ENCODE results near the gene PPP4C.
"Not testable (repeated sequence)": the region's sequence is repeated elsewhere in the genome, so short reads cannot be mapped to it uniquely, and the experiment has no call there.

Gene PPP4C

DNA sequence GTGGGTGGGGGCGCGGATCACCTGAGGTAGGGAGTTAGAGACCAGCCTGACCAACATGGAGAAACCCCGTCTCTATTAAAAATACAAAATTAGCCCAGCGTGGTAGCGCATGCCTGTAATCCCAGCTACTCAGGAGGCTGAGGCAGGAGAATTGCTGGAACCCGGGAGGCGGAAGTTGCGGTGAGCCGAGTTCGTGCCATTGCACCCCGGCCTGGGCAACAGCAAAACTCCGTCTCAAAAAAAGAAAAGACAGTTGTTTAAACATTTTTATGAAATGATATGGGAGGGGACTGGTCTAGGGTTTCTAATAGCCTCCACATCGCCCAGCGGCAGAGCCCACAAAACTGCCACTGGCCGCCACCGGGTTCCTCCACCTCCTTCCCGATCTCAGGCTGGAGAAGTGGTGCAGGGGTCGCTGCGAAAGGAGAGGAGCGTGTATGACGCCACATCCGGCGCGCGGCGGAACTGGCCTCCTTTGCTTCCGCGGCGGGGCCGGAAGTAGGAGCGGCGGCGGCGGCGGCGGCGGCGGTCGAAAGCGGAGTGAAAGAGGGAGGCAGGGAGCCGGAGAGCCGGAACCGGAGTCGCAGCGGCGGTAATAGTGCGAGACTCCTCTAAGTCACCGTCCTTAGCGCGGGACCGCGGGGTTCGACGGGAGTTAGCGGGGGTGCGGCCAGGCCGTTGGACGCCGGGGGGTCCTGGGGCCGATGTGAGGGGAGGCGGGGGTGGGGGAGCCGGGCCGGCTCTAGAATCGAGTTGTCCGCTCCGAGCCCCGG, at the start of gene PPP4C:
Gene PPP4C (plus strand): TSS at position 492 of the 773 bp plus-strand sequence. CDS start 384 bp downstream, outside the sequence.
- DNase-seq: peak; percentile 76

DNA sequence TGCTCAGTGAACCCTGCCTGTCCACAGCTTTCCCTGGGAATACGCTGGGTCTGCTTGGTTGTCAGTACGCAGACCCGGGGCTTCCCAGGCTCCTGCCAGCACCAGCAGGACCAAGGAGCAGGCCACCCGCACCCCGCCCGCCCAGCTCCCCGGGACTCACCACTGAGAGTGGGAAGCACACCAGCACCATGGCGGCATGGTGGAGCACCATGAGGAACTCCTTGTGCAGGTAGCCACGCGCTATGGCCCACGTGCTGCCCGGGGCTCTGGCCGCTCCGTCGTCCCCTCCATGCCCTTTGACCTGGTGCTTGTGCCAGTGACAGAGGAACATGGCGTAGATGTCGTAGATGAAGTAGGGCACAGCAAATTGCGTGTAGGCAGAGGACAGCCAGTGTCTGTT, 49.3 kb upstream of the PPP4C start:
- DNase-seq: no peak

DNA sequence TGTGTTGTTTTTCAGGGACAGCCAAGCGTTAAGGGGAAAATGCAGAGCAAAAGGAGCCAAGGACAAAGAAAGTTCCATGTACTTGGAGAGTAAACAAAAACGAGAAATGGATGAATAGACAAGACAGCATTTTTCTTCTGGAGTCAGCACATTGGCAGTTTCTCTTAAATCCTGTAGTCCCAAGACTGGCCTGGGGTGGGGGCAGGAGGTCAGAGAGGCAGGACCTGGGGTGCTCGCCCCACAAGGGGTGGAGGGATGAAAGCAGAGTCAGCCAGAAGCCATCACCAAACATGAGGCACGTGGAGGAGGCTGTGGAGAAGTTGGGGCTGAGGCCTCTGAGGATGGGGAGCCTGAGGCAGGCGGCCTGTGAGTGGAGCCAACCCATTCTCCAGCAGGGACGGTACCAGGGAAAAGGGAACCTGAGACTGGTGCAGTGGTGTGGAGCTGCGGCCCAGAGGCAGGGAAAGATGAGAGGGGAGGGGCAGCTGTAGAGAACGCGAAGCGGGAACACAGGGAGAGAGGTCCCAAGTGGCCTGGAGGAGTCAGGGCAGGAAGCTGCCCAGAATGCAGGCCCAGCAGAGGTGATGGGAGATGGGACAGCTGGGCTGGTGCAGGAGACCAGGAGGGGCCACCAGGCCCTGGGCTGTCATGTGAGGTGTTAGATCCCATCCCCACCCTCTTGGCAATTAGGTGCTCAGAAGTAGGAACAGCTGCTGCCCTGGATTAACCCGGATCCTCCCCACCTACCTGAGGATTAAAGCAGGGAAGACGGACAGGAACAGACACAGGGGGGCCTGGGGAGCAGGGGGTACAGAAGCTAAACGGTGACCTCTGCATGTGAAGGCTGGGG, 48.0 kb upstream of the PPP4C start:
- DNase-seq: no peak

DNA sequence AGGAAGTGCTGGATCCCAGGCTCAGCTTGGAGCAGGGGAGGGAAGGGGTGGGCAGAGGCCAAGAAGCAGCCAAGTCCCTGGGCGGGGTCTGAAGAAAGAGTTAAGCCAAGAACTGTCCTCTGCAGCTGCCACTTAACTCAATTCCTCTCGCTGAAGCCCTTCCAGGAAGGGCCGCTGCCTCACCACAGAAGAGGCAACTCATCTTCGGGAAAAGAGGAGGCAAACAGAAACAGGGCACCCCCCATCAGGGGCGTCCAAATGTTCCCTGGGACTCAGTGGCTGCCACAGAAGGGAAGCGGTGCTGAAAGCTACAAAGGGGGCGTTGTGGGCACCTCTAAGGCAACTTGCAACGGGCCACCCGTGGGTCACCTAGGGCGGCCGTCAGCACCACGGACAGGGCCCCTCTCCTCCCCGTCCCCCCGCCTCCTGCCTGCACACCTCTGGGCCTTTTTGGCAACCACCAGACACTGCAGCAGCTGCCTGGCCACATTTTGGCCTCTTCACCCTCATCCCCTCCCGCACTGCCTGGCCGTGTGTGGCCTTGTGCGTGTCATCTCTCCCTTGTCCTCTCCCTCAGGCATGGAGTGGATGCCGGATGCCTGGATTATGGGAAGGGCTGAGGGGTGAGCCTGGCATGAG, 47.2 kb upstream of the PPP4C start:
- no peak for DNase-seq

DNA sequence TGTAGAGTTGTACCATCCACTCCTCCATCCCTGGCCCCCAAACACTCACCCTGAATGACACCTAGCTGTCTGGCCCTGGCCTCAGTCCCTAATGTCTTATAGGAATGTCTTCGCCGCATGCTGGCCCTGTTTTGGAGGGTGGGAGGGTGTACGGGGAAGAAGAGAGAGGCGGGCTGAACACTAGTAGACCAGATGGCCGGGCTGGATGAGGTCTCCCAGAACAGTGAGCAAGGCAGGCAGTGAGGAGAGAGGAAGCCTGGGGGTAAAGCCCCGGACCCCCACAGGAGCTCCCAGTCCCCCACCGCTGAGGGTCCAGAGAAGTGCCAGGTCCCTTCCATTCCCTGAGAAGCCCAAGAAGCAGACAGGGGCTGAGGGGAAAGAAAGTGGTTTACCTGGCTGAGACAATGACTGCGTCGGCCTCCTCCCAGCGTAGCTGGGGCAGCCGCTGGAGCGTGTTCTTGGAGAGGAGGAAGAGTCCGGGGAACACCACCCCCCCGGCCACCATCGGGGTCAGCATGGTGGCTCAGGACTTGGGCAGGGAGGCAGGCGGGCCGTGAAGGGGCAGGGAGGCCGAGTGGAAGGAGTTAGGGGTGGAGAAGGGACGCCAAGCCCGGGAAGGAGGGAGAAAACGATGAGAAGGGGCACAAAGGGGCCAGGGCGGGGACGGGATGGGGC, 45.6 kb upstream of the PPP4C start:
- DNase-seq: no peak

DNA sequence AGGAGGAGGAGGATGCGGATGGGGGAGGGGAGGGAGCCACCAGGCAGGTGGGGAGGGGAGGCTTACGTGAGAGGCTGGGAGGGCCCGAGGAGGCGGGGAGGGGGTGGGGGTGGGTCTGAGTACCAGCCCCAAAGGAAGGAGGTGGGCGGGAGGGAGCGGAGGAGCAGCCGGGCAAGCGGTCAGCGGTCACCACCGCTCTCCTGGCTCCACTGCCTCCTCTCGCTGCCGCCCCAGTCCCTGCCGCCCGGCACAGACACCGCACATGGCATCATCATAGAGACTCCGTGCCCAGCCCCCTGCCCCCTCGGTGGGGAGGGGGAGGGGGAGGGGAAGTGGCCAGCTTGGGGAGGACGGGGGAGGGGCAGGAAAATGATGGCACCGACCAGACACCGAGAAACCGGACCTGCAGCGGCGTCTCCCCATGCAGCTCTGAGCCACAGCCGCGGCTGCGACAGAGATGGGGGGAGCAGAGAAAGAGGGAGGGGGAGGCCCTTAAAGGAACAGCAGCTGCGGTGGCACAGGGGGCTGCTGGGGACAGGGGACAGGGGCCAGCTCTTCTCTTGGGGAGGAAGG, 44.9 kb upstream of the PPP4C start, which contains the start of gene TLCD3B:
Gene TLCD3B (minus strand): TSS at position 431 of the 573 bp plus-strand sequence. CDS start 744 bp downstream, outside the sequence.
- no peak for DNase-seq

DNA sequence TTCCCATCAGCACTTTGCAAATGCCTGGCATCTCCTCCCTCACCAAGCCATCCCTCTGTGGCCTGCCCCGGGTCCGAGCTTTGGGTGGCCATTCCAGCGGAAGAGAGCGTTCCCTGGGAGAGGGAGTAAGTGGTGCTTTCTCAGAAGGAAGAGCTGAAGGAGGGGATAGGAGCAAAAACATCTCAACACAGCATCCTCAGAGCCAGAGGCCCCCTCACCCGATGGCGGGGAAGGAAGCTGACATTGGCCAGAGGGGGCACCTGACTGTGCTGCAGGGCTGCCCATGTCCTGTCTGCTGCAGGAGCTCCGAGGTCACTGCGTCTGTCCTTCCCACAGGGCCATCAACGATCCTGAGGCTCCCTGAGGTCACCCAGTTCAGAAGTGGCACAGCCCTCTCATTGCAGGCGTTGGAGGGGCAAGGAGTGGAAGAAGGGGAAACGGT, 44.3 kb upstream of the PPP4C start:
- DNase-seq: no peak

DNA sequence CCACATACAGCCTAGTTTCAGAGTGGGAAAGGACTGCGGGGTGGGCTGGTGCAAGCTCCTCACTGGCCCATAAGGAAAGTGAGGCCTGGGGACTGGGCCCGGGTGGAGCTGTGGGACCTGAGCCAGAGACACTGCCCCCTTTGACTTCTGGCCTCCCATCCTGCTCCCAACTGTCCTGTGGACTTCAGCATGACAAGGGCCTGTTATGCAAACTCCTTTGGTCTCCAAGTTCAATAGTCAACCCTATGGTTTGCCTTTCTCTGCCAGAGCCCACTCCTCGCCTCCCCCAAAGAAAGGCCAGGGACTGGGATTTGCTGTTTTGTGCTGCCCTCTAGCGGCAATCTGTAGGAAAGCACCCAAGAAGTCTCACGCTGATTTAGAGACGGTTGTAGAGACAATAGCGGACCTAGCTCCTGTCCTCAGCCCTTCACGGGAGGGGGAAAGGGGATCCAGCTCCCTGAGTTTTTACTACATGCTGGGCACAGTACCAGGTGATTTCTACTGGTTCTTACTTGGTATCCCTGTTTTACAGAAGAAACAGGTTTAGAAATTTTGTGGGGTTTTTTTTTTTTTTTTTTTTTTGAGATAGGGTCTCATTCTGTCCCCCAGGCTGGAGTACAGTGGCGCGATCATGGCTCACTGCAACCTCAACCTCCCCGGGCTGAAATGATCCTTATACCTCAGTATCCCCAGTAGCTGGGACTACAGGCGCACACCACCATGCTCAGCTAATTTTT, 43.5 kb upstream of the PPP4C start:
- DNase-seq: peak; percentile 40

DNA sequence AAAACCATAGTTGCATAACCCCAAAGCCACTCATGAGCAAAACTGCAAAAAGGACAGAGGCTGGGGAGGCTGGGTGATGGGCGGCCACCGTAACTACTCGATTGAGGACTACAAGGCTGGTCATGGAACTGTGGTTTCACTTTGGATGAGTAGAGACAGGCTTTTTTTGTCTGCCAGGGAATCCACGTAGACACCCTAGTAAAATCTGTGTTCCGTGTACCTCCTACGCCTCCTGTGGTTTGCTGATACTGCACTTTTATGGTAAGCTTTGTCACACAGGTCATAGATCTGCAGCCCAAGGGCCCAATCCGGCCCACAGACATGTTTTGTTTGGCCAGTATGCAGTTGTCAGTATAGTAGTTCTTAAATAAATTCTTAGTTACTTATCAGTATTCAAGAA, 42.5 kb upstream of the PPP4C start:
- no peak for DNase-seq

DNA sequence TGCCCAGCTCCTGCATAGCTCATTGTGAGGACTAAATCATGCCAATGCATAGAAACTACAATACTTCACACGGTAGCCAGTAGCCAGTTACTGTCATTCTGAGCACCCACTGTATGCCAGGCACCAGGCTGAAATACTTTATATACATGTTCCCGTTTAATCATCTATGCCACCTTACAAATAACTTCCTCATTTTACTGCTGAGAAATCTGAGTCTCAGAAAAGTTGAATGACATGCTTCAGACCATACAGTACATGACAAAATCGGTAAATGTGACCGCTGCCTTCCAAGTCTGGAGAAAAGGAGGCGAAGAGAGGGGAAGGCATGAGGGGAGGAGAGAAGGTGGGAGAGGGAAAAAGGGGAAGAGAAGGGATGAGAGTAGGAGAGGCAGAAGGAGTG, 35.6 kb upstream of the PPP4C start:
- no peak for DNase-seq

DNA sequence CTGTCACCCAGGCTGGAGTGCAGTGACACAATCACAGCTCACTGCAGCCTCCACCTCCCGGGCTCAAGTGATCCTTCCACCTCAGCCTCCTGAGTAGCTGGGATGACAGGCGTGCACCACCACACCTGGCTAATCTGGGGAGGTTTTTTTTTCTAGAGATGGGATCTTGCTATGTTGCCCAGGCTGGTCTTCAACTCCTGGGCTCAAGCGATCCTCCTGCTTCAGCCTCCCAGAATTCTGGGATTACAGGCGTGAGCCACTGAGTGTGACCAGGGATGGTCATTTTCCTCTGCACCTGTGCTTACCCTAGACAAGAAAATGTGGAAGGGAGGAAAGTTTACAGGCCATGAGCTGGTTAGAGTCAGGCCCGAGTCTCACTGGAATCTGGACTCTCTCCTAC, 35.1 kb upstream of the PPP4C start:
- DNase-seq: not testable (repeated sequence)

DNA sequence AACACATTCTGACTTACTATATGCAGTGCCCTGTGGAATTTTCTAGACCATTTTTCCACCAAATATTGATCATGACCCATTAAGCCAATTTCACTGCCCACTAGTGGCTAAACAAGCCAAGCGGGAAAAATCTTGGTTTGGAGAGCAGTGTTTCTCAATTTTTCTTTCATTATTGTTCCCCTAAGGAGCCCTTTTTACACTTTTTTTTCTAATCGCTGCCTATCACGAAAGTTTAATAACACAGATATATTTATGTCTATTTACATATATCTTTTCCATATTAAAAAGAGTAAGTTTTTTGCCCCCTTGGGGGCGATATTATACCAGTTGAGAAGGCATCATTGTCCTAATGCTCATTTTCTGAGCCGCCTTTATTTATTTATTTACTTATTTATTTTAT, 34.0 kb upstream of the PPP4C start:
- DNase-seq: no peak

DNA sequence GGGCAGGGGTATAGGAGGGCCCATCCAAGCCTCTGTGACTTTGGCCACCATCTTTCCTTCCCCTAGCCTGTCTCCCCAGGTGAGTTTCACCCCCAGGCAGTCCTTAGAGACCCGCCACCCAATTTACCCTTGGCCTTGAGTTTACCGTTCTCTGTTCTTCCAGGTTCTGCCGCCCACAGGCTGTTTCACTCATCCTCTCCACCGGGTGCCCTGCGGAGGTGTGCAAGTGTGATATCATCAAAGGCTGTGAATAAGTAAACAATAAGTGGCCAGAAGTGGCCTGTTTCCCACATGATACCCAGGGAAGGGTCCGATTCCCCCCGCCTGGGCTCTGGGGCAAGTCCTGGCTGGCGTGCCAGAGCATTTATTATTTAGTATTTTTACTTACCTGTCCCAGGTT, 29.6 kb upstream of the PPP4C start:
- no peak for DNase-seq

DNA sequence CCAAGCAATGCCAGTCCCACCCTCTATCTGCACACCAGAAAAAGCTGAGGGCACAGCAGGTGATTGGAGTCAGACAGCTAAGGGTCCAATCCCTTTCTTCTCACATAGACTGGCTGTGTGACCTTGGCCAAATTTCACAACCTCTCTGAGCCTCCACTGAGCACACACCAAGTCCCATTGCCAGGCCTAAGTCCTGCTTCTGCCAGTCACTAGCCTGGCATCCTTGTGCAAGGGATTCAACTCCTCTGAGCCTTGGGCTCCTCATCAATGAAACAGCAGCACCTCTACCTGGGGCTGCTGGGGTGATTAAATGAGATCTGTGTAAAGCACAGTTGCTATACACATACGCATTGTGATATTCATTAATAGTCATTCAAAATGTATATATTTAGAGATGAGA, 29.2 kb upstream of the PPP4C start:
- no peak for DNase-seq

DNA sequence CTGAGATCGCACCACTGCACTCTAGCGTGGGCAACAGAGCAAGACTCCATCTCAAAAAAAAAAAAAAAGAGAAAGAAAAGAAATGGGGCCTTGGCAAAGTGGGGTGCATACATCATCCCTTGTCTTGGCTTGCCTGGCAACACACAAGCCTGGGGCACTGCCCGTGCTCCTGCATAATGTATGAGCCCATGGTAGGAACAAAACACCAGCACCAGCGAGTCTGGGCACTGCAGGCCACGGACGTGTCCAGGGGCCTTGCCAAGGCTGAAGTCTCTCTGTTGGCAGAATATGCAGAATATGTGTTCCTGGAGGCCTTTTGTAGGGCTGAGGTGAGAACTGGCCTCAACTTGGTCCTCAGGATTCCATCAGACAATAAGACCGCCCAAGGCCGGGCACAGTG, 25.9 kb upstream of the PPP4C start:
- no peak for DNase-seq

DNA sequence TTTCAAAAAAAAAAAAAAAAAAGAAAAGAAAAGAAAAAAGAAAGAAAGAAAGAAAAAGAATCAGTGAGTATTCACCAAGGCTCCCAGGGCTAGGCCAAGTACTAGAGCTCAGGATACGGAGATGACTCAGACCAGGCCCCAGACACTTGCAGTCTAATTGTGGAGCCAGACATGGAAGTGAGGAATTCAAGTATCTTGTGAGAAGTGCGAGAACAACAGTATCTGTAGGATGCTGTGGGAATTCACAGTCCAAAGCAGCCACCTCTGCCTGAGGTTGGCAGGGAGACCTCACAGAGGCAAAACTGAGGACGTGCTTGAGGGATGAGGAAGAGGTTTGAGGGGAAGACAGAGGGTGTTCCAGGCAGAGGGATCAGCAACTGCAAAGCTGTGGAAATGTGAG, 24.3 kb upstream of the PPP4C start:
- DNase-seq: no peak

DNA sequence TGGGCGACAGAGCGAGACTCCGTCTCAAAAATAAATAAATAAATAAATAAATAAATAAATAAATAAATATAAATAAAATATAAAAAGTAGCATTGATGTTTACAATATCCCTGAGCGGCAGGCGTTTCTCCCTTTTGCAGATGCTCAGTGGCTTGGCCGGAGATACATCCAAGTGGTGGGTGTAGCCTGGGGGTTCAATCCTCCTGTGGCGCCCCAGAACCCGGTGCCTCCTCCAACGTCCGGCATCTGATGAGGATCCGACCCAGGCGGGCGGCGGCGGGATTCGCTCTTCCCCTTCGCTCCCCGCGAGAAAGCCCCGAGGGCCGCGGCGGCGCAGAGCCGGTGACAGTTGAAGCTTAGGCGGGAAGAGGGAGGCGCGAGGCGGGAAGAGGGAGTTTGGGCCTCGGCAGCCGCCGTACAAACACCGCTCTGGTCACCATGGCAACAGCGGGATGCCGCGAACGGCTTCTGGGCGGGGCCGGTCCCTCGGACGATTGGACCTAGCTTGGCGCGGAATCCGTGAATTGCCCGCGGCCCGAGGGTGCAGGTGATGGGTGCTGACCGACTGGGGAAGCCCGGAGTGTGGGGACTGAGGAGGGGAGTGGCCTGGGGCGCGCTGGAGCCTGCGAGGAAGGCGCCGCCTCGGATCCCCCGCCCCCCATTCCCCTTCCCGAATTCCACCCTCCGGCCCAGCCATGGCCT, 23.0 kb upstream of the PPP4C start:
- DNase-seq: peak; percentile 73

DNA sequence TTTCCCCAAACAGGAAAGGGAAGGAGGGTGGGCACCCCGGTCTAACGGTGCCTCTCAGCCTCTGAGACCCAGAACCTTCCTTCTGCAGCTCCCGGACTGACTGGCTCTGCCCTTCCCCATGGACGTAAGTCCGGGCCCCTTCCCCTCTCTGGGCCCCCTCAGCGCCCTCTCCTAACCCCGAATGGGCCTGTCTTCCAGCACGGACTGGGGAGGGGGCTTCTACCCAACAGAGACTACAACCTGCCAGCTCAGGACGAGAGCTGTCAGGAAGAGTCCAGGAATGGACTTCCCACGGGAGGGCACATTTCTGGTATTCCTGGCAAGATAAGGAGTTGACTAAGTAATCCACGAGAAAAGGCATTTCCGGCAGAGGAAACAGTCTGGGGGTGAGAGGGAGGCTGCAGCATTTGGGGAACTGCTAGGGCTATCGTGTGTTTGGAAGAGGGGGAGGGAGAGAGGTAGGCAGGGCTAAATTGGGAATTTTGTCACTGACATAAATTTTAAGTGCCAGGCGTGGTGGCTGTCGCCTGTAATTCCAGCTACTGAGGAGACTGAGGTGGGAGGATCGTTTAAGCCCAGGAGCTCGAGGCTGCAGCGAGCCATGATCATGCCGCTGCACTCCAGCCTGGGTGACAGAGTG, 22.3 kb upstream of the PPP4C start:
- no peak for DNase-seq

DNA sequence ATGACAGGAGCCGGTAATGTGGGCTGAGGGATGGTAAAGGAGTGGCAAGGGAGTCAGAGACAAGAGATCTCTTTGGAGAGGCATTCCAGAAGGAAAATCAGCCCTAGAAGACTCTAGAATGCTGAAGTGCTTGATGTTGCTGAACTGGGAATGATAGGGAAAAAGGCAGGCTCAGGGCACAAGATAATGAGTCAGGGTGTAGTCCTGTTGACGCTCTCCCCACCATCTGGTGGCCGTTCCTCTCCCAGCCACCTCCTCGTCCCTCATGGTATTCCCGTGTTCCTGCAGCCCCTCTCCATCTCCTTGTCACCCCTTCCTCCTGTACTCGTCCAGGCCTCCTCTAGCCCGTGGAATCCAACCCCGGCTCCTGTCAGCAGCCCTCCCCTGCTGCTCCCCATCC, 21.3 kb upstream of the PPP4C start:
- no peak for DNase-seq

DNA sequence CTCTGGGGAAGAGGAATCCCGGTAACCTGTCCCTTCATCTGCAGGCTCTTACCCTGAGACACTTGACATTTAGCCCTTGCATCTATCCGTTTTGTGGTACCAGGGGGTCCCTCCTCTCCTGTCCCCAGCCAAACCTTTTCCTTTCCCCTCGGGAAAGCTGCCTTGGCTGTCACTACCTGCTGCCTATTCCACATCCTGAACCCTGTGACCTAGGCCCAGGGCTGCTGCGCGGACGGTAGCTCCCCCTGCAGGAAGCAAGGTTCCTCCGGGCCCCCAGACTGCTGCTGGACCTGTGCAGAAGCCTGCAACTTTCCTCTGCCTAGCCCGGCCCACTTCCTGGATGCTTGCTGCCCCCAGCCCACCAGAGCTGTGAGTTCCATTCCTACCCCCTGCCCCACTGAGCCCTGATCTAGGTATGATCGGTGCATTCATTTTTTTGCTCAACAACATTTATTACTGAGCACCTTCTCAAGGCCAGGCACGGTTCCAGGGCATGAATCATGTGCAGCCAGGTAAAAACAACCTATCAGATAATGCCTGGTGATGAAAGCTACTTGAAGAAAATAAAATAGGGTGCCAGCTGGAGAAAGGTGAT, 20.7 kb upstream of the PPP4C start:
- DNase-seq: peak; percentile 10

All from KG1 (cell line).